ENCODE results near the gene PRSS3. TPM values are rescaled to one million over a fixed set of nuclear protein-coding genes. Genes with fewer than 3 reads are reported as not detected.

The PRSS3 gene
- total RNA-seq, 1 experiment from 2014 or later = 1.8 TPM

GRCh38 chr9:33751536-33752129 is 43.7 kb upstream of the PRSS3 start:
- Mint-ChIP-seq H3K27me3 (ENCODE audit: low read depth) (peaks cover 48% of the 10 kb centered on the region), H3K4me3 (peak overlapping the region; percentile 69), H3K4me1 (peaks cover 6% of the 10 kb centered on the region), H3K9me3 (peaks cover 4% of the 10 kb centered on the region; the same call in 1 of the 2 replicates), H3K27ac (no peak overlapping the region), H3K36me3 (no peaks in the 10 kb centered on the region)
- DNase-seq (ENCODE audit: low spot score) (no peak), ATAC-seq (no peak)
- ChIA-PET POLR2A (no interaction called here), CTCF (interaction anchor here (0.7 to 4.8 kb wide), 3 partner anchors 14 to 28 kb away, joined by 4 to 19 read pairs (median 19); no protein-coding TSS in a partner anchor)
- TF ChIP-seq ZBTB43 (CRISPR knock-in tag; IDR thresholded peaks at IDR 0.05) = no peak
- TF ChIP-seq ZNF425 (CRISPR knock-in tag; conservative IDR thresholded peaks at IDR 0.05) = no peak
- TF ChIP-seq EMX1 (CRISPR knock-in tag; IDR thresholded peaks at IDR 0.05) = no peak

- DNase-seq (ENCODE audit: low spot score) (no peak), ATAC-seq (no peak)
- ChIA-PET CTCF (interaction anchor here (4.8 kb wide), 1 partner anchor 14 kb away, joined by 19 read pairs; no protein-coding TSS in a partner anchor), POLR2A (no interaction called here)
- H3K4me1 Mint-ChIP-seq = peaks cover 6% of the 10 kb centered on the region
- peaks cover 48% of the 10 kb centered on the region for H3K27me3 Mint-ChIP-seq (ENCODE audit: low read depth)
- H3K9me3 Mint-ChIP-seq = peaks cover 4% of the 10 kb centered on the region; the same call in 1 of the 2 replicates
- TF ChIP-seq RELA (CRISPR knock-in tag; IDR thresholded peaks at IDR 0.05; ENCODE audit: borderline replicate concordance) (no peak), SMAD3 (CRISPR knock-in tag; IDR thresholded peaks at IDR 0.05; ENCODE audit: borderline replicate concordance) (no peak), ZNF671 (CRISPR knock-in tag; IDR thresholded peaks at IDR 0.05) (no peak), FOXP4 (CRISPR knock-in tag; IDR thresholded peaks at IDR 0.05) (no peak), JUN (CRISPR knock-in tag; IDR thresholded peaks at IDR 0.05) (no peak), MYBL2 (CRISPR knock-in tag; IDR thresholded peaks at IDR 0.05) (no peak), ZMAT4 (CRISPR knock-in tag; IDR thresholded peaks at IDR 0.05) (no peak), OVOL2 (CRISPR knock-in tag; IDR thresholded peaks at IDR 0.05; ENCODE audit: borderline replicate concordance) (no peak), ZBTB43 (CRISPR knock-in tag; IDR thresholded peaks at IDR 0.05) (no peak), CTCF (IDR thresholded peaks at IDR 0.05) (no peak), NFATC4 (CRISPR knock-in tag; IDR thresholded peaks at IDR 0.05) (no peak), USF1 (CRISPR knock-in tag; IDR thresholded peaks at IDR 0.05) (no peak), ERG (CRISPR knock-in tag; IDR thresholded peaks at IDR 0.05) (no peak), E2F4 (CRISPR knock-in tag; IDR thresholded peaks at IDR 0.05; ENCODE audit: borderline replicate concordance, low read depth) (no peak), NFYB (CRISPR knock-in tag; conservative IDR thresholded peaks at IDR 0.05; ENCODE audit: low read depth) (no peak), EMX1 (CRISPR knock-in tag; IDR thresholded peaks at IDR 0.05) (no peak), E2F1 (CRISPR knock-in tag; IDR thresholded peaks at IDR 0.05) (no peak), NR3C1 (CRISPR knock-in tag; conservative IDR thresholded peaks at IDR 0.05; ENCODE audit: low read depth) (no peak)
- no peak overlapping the region for H3K27ac Mint-ChIP-seq
- H3K36me3 Mint-ChIP-seq = no peaks in the 10 kb centered on the region
- H3K4me3 Mint-ChIP-seq = no peak overlapping the region
Observed at GRCh38 chr9:33752130-33752637, 43.2 kb upstream of the PRSS3 start.

Data from WTC11 (cell line).